Cardiac ventricle fibroblast (primary cell): Measurements from ENCODE around the gene WASHC2A. TPM values are rescaled to one million over a fixed set of nuclear protein-coding genes. Genes with fewer than 3 reads are reported as not detected.

ENCODE experiments used
- total RNA-seq: library from RNA; depleted of rRNA; stranded (reverse); fragments of >200 nt; gene quantifications from 2 replicates; pipeline ENCODE4 v1.2.3, GENCODE V29; 2015

The WASHC2A gene
- 31.9 and 33.1 TPM in 2 replicates for total RNA-seq

DNA sequence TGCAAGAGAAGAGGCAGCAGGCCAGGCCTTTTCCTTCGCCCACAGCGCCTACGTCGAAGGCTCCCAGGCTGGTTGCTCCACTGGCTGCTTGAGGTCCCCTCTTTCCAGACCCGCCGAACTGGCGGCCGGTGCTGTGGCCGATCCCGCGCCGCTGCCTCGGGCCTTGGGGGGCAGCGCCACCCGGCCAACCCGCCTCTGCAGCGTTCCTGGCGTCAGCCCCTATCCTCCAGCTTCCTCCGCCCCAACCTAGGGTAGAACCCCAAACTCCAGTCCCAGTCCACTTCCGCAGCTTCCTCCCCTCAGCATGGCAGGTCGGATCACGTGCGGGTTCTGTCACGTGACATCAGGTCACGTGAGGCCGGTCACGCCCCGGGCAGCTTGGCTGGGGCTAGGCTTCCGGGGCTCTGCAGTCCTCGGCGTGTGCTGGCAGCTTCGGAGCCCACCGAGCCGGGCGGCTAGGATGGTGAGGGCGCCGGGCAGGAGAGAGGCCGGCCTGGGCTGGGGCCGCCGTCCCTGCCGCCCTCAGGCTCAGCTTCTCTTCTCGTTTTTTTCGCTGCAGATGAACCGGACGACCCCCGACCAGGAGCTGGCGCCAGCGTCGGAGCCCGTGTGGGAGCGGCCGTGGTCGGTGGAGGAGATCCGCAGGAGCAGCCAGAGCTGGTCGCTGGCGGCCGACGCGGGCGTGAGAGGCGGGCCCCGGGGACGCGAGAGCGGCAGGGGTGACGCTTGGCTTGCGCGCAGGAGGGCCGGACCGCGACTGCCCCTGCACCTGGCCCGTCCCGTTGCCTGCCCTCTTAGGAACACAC, at the start of gene WASHC2A:
WASHC2A (plus strand) TSS at position 409 of the 806 bp plus-strand sequence; CDS start at position 461, 52 bp downstream.

Other genes with a start within 250 kb of the WASHC2A start
- 11.0 and 12.0 TPM in 2 replicates for gene PARG, start 125.9 kb upstream of the WASHC2A start, total RNA-seq
- 10.9 and 12.8 TPM in 2 replicates for gene TIMM23B, start 125.9 kb upstream of the WASHC2A start, total RNA-seq
- gene AGAP6, start 79.5 kb upstream of the WASHC2A start, total RNA-seq: 2.4 and 3.9 TPM in 2 replicates
- 0.24 and 0.25 TPM in 2 replicates for gene ASAH2, start 183.6 kb downstream of the WASHC2A start, total RNA-seq